Erythroblast (primary cell): ENCODE measurements around the gene CADPS2.

Source experiments
- GATA1 ChIP-seq: IDR thresholded peaks from 2 replicates; pipeline ENCODE4 v1.6.1; 2011; ENCODE audit warnings: low read depth, mild to moderate bottlenecking, control low read depth, low read length, moderate library complexity
- POLR2A ChIP-seq: IDR thresholded peaks from 2 replicates; pipeline ENCODE4 v1.6.1; 2011; ENCODE audit warnings: mild to moderate bottlenecking, low read length

- TF ChIP-seq POLR2A (no peak), GATA1 (no peak)
These were observed 469.9 kb downstream of the CADPS2 start for GRCh38 chr7:122416336-122416735.
